Measurements from ENCODE around the gene STAT5A. TPM values are rescaled to one million over a fixed set of nuclear protein-coding genes. Genes with fewer than 3 reads are reported as not detected.

Gene STAT5A
- polyA plus RNA-seq, 1 donor (not counting 4 experiments of a cell fraction or from before 2014, with no cell fraction given): 0.51 TPM

DNA sequence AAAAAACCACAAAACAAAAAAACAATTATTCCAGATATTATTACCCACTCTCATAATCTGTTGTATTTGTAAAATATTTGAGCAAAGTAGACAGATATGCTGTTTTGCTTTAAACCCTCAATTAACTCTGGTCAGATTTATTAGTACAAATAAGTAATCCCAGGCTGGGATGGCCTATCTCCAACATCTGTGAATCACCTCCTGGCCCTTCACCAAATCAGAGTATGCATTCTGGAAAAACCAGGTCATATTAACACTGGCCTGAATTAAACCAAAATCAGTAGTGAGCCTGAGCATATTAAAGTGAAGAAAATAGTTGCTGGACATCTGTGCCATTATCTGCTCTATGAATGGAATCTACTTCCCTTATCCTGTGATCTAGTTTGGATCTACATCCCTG is 58.9 kb downstream of the STAT5A start:
- Histone ChIP-seq H3K27ac (ENCODE audit: control insufficient read depth, insufficient read depth, low read length) (peak overlapping the region; percentile 29), H3K79me2 (ENCODE audit: control insufficient read depth, insufficient read depth, low read length) (peaks cover 17% of the 10 kb centered on the region), H3K36me3 (ENCODE audit: control insufficient read depth in 2 of 2, extremely low read depth in 1 of 2, insufficient read depth in 2 of 2, low read length in 2 of 2) (peaks cover 18 to 26% of the 10 kb centered on the region in 2 experiments), H3K4me1 (ENCODE audit: control insufficient read depth, extremely low read depth, insufficient read depth, low read length) (peaks cover 26% of the 10 kb centered on the region), H3K9me3 (ENCODE audit: control insufficient read depth, low read depth, low read length) (no peaks in the 10 kb centered on the region), H3K9ac (ENCODE audit: control insufficient read depth, extremely low read depth, insufficient read depth, low read length) (no peak overlapping the region), H3K27me3 (ENCODE audit: control insufficient read depth, extremely low read depth, insufficient read depth, low read length) (no peaks in the 10 kb centered on the region), H4K20me1 (ENCODE audit: control insufficient read depth, extremely low read depth, insufficient read depth, low read length) (no peaks in the 10 kb centered on the region), H3K9me1 (ENCODE audit: control insufficient read depth, extremely low read depth, insufficient read depth, low read length) (peaks cover 2% of the 10 kb centered on the region), H2AFZ (ENCODE audit: control insufficient read depth, low read length) (no peak overlapping the region), H3K4me2 (ENCODE audit: control insufficient read depth, extremely low read depth, insufficient read depth, low read depth, low read length) (peak overlapping the region; percentile 2), H3K4me3 (ENCODE audit: control insufficient read depth in 2 of 3, extremely low read depth in 1 of 3, insufficient read depth in 2 of 3, low read depth in 1 of 3, low read length in 3 of 3) (no peak overlapping the region)
- TF ChIP-seq, protein P1, sequence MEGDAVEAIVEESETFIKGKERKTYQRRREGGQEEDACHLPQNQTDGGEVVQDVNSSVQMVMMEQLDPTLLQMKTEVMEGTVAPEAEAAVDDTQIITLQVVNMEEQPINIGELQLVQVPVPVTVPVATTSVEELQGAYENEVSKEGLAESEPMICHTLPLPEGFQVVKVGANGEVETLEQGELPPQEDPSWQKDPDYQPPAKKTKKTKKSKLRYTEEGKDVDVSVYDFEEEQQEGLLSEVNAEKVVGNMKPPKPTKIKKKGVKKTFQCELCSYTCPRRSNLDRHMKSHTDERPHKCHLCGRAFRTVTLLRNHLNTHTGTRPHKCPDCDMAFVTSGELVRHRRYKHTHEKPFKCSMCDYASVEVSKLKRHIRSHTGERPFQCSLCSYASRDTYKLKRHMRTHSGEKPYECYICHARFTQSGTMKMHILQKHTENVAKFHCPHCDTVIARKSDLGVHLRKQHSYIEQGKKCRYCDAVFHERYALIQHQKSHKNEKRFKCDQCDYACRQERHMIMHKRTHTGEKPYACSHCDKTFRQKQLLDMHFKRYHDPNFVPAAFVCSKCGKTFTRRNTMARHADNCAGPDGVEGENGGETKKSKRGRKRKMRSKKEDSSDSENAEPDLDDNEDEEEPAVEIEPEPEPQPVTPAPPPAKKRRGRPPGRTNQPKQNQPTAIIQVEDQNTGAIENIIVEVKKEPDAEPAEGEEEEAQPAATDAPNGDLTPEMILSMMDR (optimal IDR thresholded peaks at IDR 0.05 in 1 of 3, IDR thresholded peaks at IDR 0.05 in 1 of 3, conservative IDR thresholded peaks at IDR 0.05 in 1 of 3; ENCODE audit: extremely low read depth in 1 of 3, insufficient read depth in 2 of 3, low read length in 3 of 3): no peak
- no peak for TF ChIP-seq EZH2 (IDR thresholded peaks at IDR 0.05; ENCODE audit: low read length)
- no peak for DNase-seq (ENCODE audit: low read depth, low spot score)
- dilution Hi-C loops (cut with MboI; ENCODE audit: extremely low pct_ligation_motif_present, low sequenced_read_pairs): no loop called here
- FAIRE-seq: peak; percentile 78

DNA sequence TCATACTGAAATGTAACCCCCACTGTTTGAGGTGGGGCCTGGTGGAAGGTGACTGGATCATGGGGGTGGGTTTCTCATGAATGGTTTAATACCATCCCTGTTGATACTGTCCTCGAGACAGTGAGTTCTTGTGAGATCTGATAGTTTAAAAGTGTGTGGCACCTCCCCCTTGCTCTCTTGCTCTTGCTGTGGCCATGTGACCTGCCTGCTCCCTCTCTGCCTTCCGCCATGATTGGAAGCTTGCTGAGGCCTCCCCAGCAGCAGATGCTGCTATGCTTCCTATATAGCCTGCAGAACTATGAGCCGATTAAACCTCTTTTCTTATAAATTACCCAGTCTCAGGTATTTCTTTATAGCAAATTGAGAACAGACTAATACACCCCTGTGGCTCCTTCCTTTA is 59.3 kb downstream of the STAT5A start:
- dilution Hi-C loops (cut with MboI; ENCODE audit: extremely low pct_ligation_motif_present, low sequenced_read_pairs): no loop called here

More for the DNA sequence above, 59.3 kb downstream of the STAT5A start:
- TF ChIP-seq, protein P1 (optimal IDR thresholded peaks at IDR 0.05 in 1 of 3, IDR thresholded peaks at IDR 0.05 in 1 of 3, conservative IDR thresholded peaks at IDR 0.05 in 1 of 3; ENCODE audit: extremely low read depth in 1 of 3, insufficient read depth in 2 of 3, low read length in 3 of 3): no peak
- TF ChIP-seq EZH2 (IDR thresholded peaks at IDR 0.05; ENCODE audit: low read length): no peak
- Histone ChIP-seq H3K9ac (ENCODE audit: control insufficient read depth, extremely low read depth, insufficient read depth, low read length) (no peak overlapping the region), H3K9me3 (ENCODE audit: control insufficient read depth, low read depth, low read length) (no peaks in the 10 kb centered on the region), H3K27ac (ENCODE audit: control insufficient read depth, insufficient read depth, low read length) (peak overlapping the region; percentile 29), H3K79me2 (ENCODE audit: control insufficient read depth, insufficient read depth, low read length) (peaks cover 21% of the 10 kb centered on the region), H3K27me3 (ENCODE audit: control insufficient read depth, extremely low read depth, insufficient read depth, low read length) (no peaks in the 10 kb centered on the region), H4K20me1 (ENCODE audit: control insufficient read depth, extremely low read depth, insufficient read depth, low read length) (no peaks in the 10 kb centered on the region), H3K4me3 (ENCODE audit: control insufficient read depth in 2 of 3, extremely low read depth in 1 of 3, insufficient read depth in 2 of 3, low read depth in 1 of 3, low read length in 3 of 3) (no peak overlapping the region), H2AFZ (ENCODE audit: control insufficient read depth, low read length) (no peak overlapping the region), H3K36me3 (ENCODE audit: control insufficient read depth in 2 of 2, extremely low read depth in 1 of 2, insufficient read depth in 2 of 2, low read length in 2 of 2) (peaks cover 16 to 23% of the 10 kb centered on the region in 2 experiments), H3K9me1 (ENCODE audit: control insufficient read depth, extremely low read depth, insufficient read depth, low read length) (peaks cover 2% of the 10 kb centered on the region), H3K4me2 (ENCODE audit: control insufficient read depth, extremely low read depth, insufficient read depth, low read depth, low read length) (peak overlapping the region; percentile 2), H3K4me1 (ENCODE audit: control insufficient read depth, extremely low read depth, insufficient read depth, low read length) (peaks cover 26% of the 10 kb centered on the region)
- FAIRE-seq (no peak), DNase-seq (ENCODE audit: low read depth, low spot score) (no peak)
